Ovary (tissue), 3 donors: ENCODE results near the gene F2RL3.

Experiments
- EP300 ChIP-seq: sonication (generic); formaldehyde crosslinking; IDR thresholded peaks from one replicate; pipeline ENCODE4 v1.6.1; 2017; ENCODE audit warnings: antibody characterized with exemption
- POLR2A ChIP-seq: fragments of 450-650 bp; IDR thresholded peaks from one replicate; pipeline ENCODE4 v1.6.1; 2017; ENCODE audit warnings: antibody characterized with exemption, mild to moderate bottlenecking, moderate library complexity
- TF ChIP-seq, protein P1 (sequence below), 3 donors: fragments of 450-650 bp in 2 of 3; fragments of 200-600 bp in 1 of 3; IDR thresholded peaks; one replicate each; pipeline versions ENCODE4 v1.5.1 to v1.8.0; 2016 to 2022; ENCODE audit warnings: antibody characterized with exemption in 3 of 3, mild to moderate bottlenecking in 1 of 3
- donor health status: DM: no; HTN: no; CAD: no.

- TF ChIP-seq EP300 (no peak), POLR2A (no peak)
- TF ChIP-seq, protein P1, sequence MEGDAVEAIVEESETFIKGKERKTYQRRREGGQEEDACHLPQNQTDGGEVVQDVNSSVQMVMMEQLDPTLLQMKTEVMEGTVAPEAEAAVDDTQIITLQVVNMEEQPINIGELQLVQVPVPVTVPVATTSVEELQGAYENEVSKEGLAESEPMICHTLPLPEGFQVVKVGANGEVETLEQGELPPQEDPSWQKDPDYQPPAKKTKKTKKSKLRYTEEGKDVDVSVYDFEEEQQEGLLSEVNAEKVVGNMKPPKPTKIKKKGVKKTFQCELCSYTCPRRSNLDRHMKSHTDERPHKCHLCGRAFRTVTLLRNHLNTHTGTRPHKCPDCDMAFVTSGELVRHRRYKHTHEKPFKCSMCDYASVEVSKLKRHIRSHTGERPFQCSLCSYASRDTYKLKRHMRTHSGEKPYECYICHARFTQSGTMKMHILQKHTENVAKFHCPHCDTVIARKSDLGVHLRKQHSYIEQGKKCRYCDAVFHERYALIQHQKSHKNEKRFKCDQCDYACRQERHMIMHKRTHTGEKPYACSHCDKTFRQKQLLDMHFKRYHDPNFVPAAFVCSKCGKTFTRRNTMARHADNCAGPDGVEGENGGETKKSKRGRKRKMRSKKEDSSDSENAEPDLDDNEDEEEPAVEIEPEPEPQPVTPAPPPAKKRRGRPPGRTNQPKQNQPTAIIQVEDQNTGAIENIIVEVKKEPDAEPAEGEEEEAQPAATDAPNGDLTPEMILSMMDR (IDR thresholded peaks at IDR 0.05) = no peak
Measured at GRCh38 chr19:16927883-16928282, 39.1 kb downstream of the F2RL3 start.
